Cerebellar nuclear complex (tissue), 1 donor: Measurements from ENCODE around the gene DLEC1.
"Not testable (repeated sequence)": the region's sequence is repeated elsewhere in the genome, so short reads cannot be mapped to it uniquely, and the experiment has no call there.

Source experiments
- DNase-seq, 2 experiments: peaks; one replicate each; lab custom pipeline; 2025; lab: John Stamatoyannopoulos, UW

DLEC1 gene

GRCh38 chr3:38084334-38085310 lies 45.6 kb downstream of the DLEC1 start:
- DNase-seq: no peak

- DNase-seq: no peak
Measured at GRCh38 chr3:38085311-38085942, 46.4 kb downstream of the DLEC1 start.

- DNase-seq: no peak
Measured at GRCh38 chr3:38085943-38086324, 46.9 kb downstream of the DLEC1 start.

- DNase-seq: no peak
Measured at GRCh38 chr3:38086496-38086895, 47.5 kb downstream of the DLEC1 start.

GRCh38 chr3:38087278-38087677 lies 48.3 kb downstream of the DLEC1 start:
- DNase-seq: not testable (repeated sequence)

- no peak for DNase-seq
Measured at GRCh38 chr3:38088126-38089078, 49.4 kb downstream of the DLEC1 start.

- DNase-seq: no peak
Measured at GRCh38 chr3:38089163-38089562, 50.2 kb downstream of the DLEC1 start.

- DNase-seq: no peak
Measured at GRCh38 chr3:38090453-38090852, 51.4 kb downstream of the DLEC1 start.

- no peak for DNase-seq
Measured at GRCh38 chr3:38094999-38095398, 56.0 kb downstream of the DLEC1 start.

GRCh38 chr3:38095669-38096483 lies 56.9 kb downstream of the DLEC1 start:
- no peak for DNase-seq

GRCh38 chr3:38097446-38098375 lies 58.7 kb downstream of the DLEC1 start:
- no peak for DNase-seq

- DNase-seq: no peak
Measured at GRCh38 chr3:38098376-38098723, 59.3 kb downstream of the DLEC1 start.

GRCh38 chr3:38099518-38099917 lies 60.5 kb downstream of the DLEC1 start:
- no peak for DNase-seq

GRCh38 chr3:38100498-38100897 lies 61.5 kb downstream of the DLEC1 start:
- no peak for DNase-seq

- no peak for DNase-seq
Measured at GRCh38 chr3:38101811-38102443, 62.9 kb downstream of the DLEC1 start.

GRCh38 chr3:38102444-38102814 lies 63.4 kb downstream of the DLEC1 start:
- no peak for DNase-seq

GRCh38 chr3:38105525-38105924 lies 66.5 kb downstream of the DLEC1 start:
- no peak for DNase-seq

- DNase-seq: no peak
Measured at GRCh38 chr3:38107911-38108648, 69.1 kb downstream of the DLEC1 start.
